Stimulated activated CD4-positive, alpha-beta T cell treated with anti-CD3 and anti-CD28 coated beads, Interleukin-4, amount 100 ng/mL, for 4 hours (primary cell): Measurements from ENCODE around the gene CHDH.

ENCODE experiments used
- DNase-seq, 2 experiments: peaks; one replicate each; pipeline ENCODE4 v3.0.0-alpha.2; 2020

CHDH gene

DNA sequence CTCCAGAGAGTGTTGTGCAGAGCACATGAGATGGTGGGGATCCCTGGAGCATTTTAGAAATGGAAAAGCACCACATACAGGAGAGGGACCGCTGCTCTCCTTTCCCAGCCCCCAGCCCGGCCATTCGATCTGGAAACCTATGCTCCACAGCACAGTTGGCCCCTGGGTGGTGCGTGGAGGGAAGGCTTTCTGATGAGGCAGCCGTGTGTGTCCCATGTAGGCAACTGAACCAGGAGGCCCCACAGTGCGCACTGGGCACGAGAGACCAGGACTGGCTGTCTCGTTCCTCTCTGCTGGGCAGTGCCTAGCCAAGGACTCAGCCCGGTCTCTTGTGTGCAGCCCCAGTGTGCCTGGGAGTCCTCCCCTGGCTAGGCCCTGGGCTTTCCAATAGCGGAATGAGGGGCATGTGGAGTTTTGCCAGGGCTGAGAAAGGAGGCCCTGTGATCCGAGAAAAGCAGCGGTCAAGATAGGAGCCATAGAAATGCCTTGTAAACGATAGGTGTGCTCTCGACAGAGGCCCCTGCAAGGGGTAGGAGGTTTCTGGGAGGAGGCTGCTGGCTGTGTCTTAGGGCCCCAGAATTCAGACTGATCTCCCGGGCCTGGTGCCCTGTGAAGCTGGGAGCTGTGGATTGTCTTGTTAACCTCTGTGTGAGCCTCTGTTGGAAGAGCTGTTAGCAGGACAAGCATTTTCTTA is 39.0 kb downstream of the CHDH start:
- DNase-seq = no peak

DNA sequence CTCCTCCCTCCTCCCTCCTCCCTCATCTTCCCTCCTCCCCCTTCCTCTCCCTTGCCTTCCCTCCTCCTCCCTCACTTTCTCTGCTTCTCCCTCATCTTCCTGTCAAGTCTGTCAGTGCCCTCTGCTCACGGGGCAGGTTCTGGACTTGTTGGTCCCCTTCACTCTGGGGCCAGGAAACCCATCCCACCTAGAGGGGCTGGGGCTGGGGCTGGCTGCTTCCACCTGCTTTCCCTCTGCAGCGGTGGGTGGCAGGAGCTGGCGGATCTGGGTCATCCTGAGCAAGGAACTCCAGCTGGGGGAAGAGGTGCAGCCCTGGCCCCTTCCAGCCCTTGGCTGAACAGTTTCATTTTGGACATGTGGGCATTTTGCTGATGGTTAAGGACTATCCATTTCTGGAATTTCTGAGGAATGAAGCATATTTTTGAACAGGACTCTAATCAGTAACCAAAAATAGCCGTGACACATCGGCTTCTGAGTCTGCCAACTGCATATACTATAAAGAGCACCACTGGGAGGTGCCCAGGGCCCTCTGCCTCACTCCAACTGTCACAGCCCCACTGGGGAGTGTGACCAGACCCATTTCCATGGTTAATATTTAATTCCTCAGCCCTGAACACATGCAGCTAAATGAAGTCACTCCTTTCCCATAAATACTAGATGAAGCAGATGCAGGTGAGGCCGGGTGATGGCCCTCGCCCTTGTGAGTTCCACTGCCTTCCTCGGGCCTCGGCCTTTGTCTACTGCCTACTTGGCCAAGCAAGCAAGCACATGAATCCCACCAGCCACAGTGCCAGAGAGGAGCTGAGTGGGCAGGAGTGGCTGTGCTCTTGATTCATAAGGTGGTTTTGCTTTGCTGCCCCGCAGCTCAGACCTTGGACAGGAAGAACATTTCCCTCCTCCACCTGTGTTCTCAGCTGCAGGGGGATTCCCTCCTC is 39.8 kb downstream of the CHDH start:
- no peak for DNase-seq

DNA sequence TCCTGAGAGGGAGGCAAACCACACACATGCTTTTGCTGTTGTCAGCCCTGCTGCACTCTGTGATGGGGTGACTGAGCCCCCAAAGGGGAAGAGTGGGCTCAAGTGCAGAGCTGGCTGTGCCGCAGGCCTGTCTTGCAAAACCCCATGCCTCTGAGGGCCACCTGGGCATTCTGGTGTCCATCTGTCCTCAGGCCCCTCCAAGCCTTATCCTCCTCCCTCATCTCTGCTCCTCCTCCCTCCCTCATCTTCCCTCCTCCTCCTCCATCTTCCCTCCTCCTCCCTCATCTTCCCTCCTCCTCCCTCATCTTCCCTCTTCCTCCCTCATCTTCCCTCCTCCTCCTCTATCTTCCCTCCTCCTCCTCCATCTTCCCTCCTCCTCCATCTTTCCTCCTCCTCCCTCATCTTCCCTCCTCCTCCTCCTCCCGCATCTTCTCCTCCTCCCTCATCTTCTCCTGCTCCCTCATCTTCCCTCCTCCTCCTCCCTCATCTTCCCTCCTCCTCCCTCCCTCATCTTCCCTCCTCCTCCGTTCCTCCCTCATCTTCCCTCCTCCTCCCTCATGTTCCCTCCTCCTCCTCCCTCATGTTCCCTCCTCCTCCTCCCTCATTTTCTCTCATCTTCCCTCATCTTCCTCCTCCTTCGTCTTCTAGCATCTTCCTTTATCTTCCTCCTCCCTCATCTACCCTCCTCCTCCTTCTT is 40.6 kb downstream of the CHDH start:
- DNase-seq = no peak

- DNase-seq = no peak
These were observed 41.3 kb downstream of the CHDH start for GRCh38 chr3:53804697-53805462.

DNA sequence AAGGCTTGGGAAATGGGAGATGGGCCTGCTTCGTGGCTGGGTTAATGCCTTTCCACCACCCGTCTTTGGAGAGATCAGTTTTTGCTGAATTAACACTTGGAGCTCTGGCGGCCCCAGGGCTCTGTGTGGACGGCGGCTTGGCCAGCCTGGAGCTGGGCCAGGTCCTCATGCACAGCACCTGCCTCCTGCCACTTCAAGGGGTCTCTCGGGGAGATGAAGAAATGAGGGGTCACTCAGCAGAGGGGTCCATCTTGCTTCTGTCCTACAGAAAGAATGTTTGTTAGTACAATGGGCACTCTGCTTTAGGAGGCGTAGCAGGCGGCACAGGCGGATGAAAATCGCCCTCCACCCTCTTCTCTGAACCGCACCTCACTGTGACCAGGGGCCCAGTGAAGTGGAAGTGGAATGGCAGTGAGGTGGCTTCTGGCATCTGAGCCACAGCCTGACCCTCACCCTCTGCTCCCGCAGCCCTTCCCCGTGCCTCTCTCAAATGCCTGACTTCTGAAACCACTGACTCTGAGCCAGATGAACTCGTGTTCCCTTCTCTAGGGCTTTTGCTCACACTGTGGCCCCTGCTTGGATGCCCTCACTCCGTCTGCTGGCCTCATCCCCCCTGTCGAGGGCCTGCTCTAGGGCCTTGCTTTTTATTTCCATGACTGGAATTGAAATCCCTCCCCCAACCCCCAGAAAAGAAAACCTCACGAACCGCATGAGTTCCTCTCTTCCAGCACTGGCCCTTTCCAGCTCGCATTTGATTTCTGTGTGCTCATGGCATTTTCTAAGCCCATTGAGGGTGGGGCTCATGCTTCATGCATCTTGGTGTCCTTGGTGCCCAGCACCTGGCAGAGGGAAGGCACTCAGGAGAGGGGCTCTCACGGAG is 42.2 kb downstream of the CHDH start:
- no peak for DNase-seq

- DNase-seq = no peak
These were observed 42.9 kb downstream of the CHDH start for GRCh38 chr3:53803124-53803815.

DNA sequence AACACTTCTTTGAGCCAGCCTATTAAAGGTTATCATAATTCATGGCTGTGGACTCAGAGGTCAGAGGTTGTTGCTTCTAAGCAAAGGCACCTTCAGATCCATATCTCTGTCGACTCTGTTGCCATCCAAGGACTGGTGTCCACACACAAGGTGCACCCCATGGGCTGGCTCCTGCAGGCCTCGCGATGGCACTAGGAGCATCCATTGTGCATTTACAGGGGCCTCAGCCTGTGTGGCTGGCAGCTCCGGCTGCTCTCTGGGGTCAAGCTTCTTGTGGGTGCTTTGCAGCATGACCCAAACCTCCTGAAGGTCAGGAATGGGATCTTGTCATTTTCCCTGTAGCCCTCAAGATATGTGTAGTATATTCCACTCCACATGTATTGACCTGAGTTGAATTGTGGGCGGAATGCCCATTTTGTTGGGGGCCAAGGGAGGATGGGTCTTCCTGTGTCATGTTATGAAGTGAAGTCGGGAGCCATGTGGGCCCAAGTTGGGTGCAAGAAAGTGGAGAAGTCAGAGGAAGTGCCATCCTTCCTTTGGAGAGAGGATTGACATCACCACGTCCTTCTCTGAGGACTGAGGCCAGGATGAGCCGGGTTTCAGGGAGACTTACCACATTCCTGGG is 43.9 kb downstream of the CHDH start:
- DNase-seq = no peak

DNA sequence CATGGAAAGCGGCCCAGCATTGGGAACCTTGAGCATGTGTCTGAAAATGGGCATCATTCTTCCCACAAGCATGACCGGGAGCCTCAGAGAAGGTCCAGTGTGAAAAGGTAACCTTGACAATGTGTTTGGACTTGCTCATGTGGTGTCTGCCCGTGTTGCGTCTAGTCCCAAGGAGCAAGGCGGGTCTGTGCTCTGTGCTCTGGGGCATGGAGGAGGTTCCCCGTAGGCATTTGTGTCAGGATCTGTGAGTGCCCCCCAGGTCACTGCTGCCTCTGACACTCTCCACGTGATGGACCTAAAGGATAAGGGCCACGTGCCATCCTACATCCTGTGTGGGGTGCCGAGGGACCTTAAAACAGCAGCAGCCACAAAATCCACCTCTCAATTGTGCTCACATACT is 44.9 kb downstream of the CHDH start:
- DNase-seq = no peak

GRCh38 chr3:53800041-53800906 is 45.9 kb downstream of the CHDH start:
- DNase-seq = no peak

- DNase-seq = no peak
These were observed 46.8 kb downstream of the CHDH start for GRCh38 chr3:53799338-53799865.

DNA sequence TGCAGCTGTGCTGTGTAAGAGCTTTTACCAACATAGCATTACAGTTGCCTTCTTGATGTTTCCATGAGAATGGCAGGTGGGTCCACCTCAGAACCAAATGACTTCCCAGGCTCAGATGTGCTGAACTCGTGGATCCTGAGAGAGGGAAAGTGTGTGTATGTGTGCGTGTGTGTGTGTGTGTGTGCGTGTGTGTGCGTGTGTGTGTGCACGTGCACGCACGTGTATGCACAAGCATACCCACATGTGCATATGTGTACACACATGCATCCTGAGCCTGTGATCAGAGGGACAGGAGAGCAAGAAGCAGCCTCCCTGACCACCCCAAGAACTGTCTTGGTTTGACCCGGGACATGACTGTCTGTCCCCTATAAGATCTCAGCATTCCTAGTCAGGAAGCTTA is 48.1 kb downstream of the CHDH start:
- no peak for DNase-seq

DNA sequence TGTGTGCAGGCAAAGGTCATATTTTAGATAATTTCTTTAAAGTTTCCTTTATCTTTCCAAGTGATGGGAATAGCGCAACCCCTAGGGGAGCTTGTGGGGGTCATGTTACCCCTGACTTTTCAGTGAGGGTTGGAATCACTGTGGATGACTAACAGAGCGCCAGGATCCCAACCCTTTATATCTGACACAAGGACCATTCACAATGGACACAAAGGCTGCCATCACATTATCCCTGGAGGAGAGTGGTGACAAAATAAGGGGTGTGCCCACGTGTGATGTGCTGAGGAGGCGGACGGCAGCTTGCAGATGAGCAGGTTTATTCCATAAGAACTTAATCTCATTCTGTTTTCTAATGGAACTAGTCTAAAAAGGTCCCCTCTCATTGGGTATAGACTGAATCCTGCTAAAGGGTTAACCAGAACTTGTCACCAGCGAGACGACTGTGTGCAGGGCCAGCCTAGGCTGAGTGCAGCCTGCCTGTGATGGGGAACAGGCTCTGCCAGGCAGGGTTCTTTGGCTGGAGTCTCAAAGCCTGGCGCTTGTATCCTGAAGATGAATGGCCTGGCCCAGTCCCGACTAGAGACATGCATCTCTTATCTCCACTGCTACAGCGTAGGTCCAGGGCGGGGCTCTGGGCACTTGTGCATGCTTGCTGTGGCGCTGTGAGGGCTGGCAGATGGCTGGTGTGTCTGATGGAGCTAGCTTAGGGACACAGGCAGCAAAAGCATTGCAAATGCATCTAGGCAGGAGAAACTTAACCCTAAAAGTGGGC is 50.2 kb downstream of the CHDH start:
- DNase-seq = no peak

DNA sequence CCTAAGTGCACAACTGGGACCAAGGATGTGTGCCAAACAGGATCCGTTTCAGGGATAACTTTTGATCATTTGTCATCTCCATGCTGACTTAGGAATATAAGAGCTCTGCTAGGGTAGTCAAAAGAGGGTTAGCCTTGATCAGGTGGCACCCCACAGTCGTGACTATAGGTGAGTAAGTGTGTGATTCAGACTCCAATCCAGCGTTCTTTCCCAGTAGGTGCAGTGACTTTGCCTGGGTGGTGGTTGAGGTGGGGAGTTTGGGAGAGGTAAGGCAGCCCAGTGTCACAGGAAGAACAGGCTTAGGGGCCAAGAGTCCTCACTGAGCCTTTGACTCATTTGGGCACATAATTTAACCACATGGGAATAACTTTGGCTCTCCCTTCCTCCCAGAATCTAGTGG is 51.0 kb downstream of the CHDH start:
- DNase-seq = no peak

DNA sequence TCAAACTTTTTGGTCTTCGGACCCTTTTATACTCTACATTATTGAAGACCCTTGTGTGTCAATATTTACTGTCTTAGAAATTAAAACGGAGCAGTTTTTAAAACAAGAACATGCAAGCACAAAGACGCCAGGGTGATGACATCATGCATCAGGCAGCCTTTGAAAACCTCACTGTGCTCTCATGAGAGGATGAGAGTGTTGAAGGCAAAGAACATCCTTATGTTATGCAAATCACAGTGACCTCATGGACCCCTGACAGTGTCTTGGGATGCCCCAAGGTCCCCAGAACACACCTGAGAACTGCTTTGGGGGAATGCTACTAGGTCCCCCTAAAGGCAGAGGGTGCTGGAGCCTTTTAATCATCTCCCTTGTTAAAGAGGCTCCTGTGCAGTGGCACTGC is 51.6 kb downstream of the CHDH start:
- DNase-seq = no peak

GRCh38 chr3:53792866-53793265 is 53.4 kb downstream of the CHDH start:
- DNase-seq = no peak

DNA sequence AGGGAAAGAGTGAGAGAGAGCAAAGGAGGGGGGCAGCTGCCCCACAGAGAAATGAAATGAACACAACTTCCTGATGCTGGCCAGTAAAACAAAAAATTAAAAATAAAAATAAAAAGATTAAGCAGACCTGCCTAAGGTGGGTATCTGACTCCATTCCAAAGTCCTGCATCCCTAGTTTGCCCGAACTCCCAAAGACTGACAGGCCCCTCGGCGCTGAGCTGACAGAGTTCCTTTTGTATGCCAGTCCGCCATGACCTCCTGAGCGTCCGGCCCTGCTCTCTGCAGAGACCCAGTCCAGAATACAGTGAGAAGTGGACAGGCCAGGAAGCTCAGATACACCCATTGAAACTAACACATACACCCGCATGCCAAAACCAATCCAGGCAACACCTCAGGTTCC is 54.9 kb downstream of the CHDH start:
- no peak for DNase-seq

DNA sequence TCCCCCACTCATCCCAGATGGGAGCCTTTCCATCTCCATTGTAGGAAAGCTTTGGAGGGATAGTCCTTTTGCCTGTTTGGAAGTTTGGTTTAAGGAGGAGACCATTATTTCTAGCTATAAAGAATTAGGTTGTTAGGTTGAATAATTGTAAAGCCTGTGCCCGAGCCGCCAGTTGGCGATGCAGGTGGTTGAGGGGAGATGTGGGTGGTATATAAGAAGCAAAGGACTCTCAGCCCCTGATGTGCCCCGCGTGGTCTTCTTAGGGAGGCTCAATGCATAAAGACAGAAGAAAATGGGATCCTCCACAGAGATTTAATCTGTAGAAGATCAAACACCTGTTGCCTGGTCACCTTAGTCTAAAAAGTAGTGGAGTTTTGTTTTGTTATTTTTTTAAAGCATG is 55.7 kb downstream of the CHDH start:
- DNase-seq = no peak

DNA sequence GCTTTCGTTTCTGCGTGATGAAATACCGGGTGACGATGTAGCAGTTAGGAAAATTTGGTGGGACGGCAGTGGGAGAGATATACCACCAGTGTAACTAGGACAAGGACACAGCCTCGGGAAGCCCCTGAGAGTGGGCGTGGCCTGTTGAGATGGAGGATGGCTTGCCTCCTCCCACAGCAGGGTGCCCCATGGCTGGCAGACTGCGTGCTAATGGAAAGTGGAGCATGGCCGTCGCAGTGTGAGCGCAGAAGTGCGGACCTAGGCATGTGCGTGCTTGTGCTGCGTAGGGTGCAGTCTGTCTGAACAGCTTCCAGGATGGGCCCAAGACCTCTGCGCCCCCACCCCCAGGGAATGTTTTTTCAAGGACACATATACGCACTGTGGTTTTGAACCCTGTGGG is 56.8 kb downstream of the CHDH start:
- no peak for DNase-seq

DNA sequence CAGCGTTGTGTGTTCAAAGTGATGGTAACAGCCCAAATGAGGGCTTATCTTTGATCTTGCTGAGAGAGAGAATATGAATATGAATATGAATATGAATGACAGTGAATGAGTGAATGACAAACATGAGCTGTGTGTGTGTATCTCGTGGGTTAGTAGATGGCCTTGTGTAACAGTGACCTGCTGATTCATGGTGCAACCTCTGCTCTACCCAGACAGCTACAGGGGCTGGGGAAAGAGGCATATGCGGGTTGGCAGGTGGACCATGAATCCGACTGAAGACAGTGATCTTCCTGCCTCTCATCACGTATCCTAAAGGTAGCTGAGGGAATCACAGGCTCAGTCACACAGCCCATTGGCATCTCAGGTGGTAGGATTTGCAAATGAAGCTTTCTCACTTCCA is 58.2 kb downstream of the CHDH start:
- no peak for DNase-seq
